Panc1 (cell line): ENCODE data around the gene INSYN2A. TPM values are rescaled to one million over a fixed set of nuclear protein-coding genes. Genes with fewer than 3 reads are reported as not detected.

Experiments
- ATAC-seq: fragments of 200-7000 bp; cut with Tn5 transposase; 2 replicates; pipeline ENCODE4 v1.9.1; 2020; ENCODE audit warnings: mild to moderate bottlenecking, moderate library complexity
- Bru-seq: library from RNA; stranded (reverse); fragments of 400-500 nt; gene quantifications from one replicate; lab custom pipeline; 2021; lab: Mats Ljungman, UMichigan
- BruChase-seq, 2 experiments: library from RNA; stranded (reverse); fragments of 400-500 nt; gene quantifications; one replicate each; lab custom pipeline; 2021; lab: Mats Ljungman, UMichigan
- BruUV-seq: library from RNA; stranded (reverse); fragments of 400-500 nt; replicated peaks from 2 replicates; lab custom pipeline; 2021; lab: Mats Ljungman, UMichigan
- CTCF ChIA-PET: fragments of 300-600 bp; sonication (Branson Sonifier 250); formaldehyde crosslinking; loops from one replicate; lab custom pipeline; 2022; ENCODE audit warnings: antibody characterized with exemption; lab: Charles Lee
- POLR2A ChIA-PET: fragments of 300-600 bp; sonication (Branson Sonifier 250); formaldehyde crosslinking; loops from one replicate; lab custom pipeline; 2022; ENCODE audit warnings: antibody characterized with exemption; lab: Charles Lee
- DNase-seq: peaks from one replicate; pipeline ENCODE4 v3.0.0-alpha.2; 2010; ENCODE audit warnings: low read depth, low spot score
- H3K27ac ChIP-seq: 2 replicates; pipeline ENCODE4 v1.5.1; 2011; ENCODE audit warnings: mild to moderate bottlenecking, low read length, inconsistent platforms
- H3K27me3 ChIP-seq: fragments of 200-500 bp; sonication (Bioruptor generic); 2 replicates; pipeline ENCODE4 v1.6.0; 2014; ENCODE audit warnings: low read length, inconsistent platforms; ENCODE audit not compliant: control insufficient read depth, insufficient read depth
- H3K36me3 ChIP-seq: fragments of 200-500 bp; sonication (Bioruptor generic); 2 replicates; pipeline ENCODE4 v1.5.1; 2014; ENCODE audit warnings: inconsistent platforms, mild to moderate bottlenecking, low read length, moderate library complexity; ENCODE audit not compliant: control insufficient read depth, insufficient read depth
- H3K4me1 ChIP-seq: 2 replicates; pipeline ENCODE4 v1.5.1; 2011; ENCODE audit warnings: inconsistent platforms, mild to moderate bottlenecking, low read length, moderate library complexity; ENCODE audit not compliant: control insufficient read depth, insufficient read depth
- H3K4me3 ChIP-seq, 2 experiments: 2 replicates each; pipeline ENCODE4 v1.5.1; 2011 to 2012; ENCODE audit warnings: low read depth in 2 of 2, low read length in 2 of 2, mild to moderate bottlenecking in 2 of 2, inconsistent platforms in 1 of 2, moderate library complexity in 1 of 2
- H3K9me3 ChIP-seq: fragments of 200-500 bp; sonication (Bioruptor generic); 2 replicates; pipeline ENCODE4 v1.5.1; 2014; ENCODE audit warnings: low read depth, mild to moderate bottlenecking, inconsistent platforms, low read length, moderate library complexity; ENCODE audit not compliant: control insufficient read depth, insufficient read depth
- POLR2AphosphoS5 ChIP-seq: IDR thresholded peaks from 2 replicates; pipeline ENCODE4 v1.6.1; 2012; ENCODE audit warnings: mild to moderate bottlenecking, low read depth, low read length, moderate library complexity
- SIN3A ChIP-seq: IDR thresholded peaks from 2 replicates; pipeline ENCODE4 v1.6.1; 2012; ENCODE audit warnings: low read depth, mild to moderate bottlenecking, low read length, moderate library complexity, borderline replicate concordance; ENCODE audit not compliant: insufficient read depth
- TCF7L2 ChIP-seq: IDR thresholded peaks from 2 replicates; pipeline ENCODE4 v1.6.1; 2011; ENCODE audit warnings: mild to moderate bottlenecking, low read depth, low read length, inconsistent platforms
- in situ Hi-C: cut with HindIII; loops from 2 replicates; pipeline ENCODE4 v1.10.0; 2016; ENCODE audit warnings: low sequenced_read_pairs, low pct_unique_long_range_greater_than_20kb
- intact Hi-C: fragments of 100-400 bp; cut with micrococcal nuclease; formaldehyde crosslinking; loops from one replicate; pipeline ENCODE4 v1.10.0; 2022; ENCODE audit not compliant: unreplicated experiment
- long read RNA-seq: library from polyadenylated mRNA; unstranded; transcript quantifications from one replicate; pipeline ENCODE4 v2.0.0, GENCODE V29; 2021; ENCODE audit not compliant: unreplicated experiment
- polyA plus RNA-seq: library from polyadenylated mRNA; unstranded; fragments of >200 nt; gene quantifications from one replicate; pipeline ENCODE4 v1.2.1, GENCODE V29; 2012; ENCODE audit warnings: missing spikeins; ENCODE audit not compliant: insufficient read length
- total RNA-seq: library from RNA; stranded (reverse); gene quantifications from one replicate; pipeline ENCODE4 v1.2.1, GENCODE V29; 2021; ENCODE audit not compliant: unreplicated experiment
- TF ChIP-seq, protein P1 (sequence below): fragments of 450-650 bp; IDR thresholded peaks from 2 replicates; pipeline ENCODE4 v1.5.1; 2017; ENCODE audit warnings: mild to moderate bottlenecking
- TF ChIP-seq, protein P2 (sequence below), 2 experiments: IDR thresholded peaks; 2 replicates each; pipeline ENCODE4 v1.6.1; 2011 to 2012; ENCODE audit warnings: low read depth in 2 of 2, control low read depth in 1 of 2, low read length in 1 of 2, mild to moderate bottlenecking in 1 of 2, moderate library complexity in 1 of 2; ENCODE audit not compliant: insufficient read depth in 1 of 2

Gene INSYN2A, protein sequence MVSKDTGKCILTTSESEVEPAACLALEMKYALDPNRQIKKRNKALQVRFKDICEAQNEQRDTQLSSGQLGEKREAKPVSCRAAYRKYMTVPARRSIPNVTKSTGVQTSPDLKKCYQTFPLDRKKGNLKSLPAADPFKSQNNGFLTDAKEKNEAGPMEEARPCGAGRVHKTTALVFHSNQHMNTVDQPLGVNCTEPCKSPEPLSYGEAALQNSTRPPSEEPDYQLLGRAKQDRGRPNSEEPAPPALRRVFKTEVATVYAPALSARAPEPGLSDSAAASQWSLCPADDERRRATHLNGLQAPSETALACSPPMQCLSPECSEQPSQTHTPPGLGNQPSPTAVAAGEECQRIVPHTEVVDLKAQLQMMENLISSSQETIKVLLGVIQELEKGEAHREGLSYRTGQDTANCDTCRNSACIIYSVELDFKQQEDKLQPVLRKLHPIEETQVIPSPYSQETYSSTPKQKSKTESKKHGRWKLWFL
- total RNA-seq (not detected), Bru-seq, nascent RNA (percentile 13 among the genes with signal in this experiment), BruChase-seq, experiment 1, labeled RNA remaining after a 2-hour chase (percentile 12 among the genes with signal in this experiment), BruChase-seq, experiment 2, labeled RNA remaining after a 6-hour chase (percentile 11 among the genes with signal in this experiment)
- polyA plus RNA-seq: not detected
- long read RNA-seq, partial matches to known transcripts: 0 of 3 reads
- long read RNA-seq, other reads (novel, unspliced or antisense): 3 of 3 reads

DNA sequence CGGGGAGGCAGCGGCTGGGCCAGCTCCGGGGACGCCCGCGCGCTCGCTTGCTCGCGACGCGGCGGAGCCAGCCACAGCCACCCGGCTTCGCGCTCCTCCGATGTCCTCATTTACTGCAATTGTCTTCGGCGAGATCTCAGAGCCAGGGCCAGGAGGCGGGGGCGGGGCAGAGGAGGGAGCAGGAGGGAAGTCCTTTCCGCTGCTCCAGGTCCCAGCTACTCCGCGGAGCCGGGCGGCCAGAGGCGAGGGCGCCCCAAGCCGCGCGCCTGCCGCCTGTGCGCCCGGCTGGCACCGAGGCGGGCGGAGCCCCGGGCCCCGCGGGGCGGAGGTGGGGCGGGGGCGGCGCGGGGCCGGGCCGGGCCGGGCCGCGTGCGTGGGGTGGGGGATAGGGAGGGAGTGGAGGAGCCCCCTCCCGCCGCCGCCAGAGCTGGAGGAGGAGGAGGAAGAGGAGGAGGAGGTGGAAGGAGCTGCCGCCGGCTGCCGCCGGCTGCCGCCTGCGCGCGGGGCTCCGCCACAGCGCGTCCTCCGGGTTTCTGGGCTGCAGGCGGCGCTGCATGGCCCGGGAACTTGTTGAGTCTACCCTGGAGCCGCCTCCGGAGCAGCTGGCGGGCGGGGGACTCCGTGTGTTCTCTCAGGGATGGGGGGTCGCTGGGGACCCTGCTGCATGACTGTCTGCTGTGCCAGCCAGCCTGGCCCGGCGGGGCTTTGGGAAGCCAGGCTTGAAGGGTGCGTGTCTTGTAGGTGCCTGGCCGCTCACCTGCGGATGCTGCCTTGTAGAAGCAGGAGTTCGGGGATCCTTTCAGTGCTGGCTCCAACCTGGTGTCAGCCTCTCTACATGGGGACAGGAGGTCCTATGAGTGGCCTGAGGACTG, at the start of gene INSYN2A:
TSS of gene INSYN2A (minus strand) at position 310 of the 872 bp plus-strand sequence. CDS start 20,196 bp downstream, outside the sequence.
- TF ChIP-seq TCF7L2 (no peak), SIN3A (no peak), POLR2AphosphoS5 (no peak)
- TF ChIP-seq, protein P1, sequence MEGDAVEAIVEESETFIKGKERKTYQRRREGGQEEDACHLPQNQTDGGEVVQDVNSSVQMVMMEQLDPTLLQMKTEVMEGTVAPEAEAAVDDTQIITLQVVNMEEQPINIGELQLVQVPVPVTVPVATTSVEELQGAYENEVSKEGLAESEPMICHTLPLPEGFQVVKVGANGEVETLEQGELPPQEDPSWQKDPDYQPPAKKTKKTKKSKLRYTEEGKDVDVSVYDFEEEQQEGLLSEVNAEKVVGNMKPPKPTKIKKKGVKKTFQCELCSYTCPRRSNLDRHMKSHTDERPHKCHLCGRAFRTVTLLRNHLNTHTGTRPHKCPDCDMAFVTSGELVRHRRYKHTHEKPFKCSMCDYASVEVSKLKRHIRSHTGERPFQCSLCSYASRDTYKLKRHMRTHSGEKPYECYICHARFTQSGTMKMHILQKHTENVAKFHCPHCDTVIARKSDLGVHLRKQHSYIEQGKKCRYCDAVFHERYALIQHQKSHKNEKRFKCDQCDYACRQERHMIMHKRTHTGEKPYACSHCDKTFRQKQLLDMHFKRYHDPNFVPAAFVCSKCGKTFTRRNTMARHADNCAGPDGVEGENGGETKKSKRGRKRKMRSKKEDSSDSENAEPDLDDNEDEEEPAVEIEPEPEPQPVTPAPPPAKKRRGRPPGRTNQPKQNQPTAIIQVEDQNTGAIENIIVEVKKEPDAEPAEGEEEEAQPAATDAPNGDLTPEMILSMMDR: no peak
- TF ChIP-seq, protein P2, sequence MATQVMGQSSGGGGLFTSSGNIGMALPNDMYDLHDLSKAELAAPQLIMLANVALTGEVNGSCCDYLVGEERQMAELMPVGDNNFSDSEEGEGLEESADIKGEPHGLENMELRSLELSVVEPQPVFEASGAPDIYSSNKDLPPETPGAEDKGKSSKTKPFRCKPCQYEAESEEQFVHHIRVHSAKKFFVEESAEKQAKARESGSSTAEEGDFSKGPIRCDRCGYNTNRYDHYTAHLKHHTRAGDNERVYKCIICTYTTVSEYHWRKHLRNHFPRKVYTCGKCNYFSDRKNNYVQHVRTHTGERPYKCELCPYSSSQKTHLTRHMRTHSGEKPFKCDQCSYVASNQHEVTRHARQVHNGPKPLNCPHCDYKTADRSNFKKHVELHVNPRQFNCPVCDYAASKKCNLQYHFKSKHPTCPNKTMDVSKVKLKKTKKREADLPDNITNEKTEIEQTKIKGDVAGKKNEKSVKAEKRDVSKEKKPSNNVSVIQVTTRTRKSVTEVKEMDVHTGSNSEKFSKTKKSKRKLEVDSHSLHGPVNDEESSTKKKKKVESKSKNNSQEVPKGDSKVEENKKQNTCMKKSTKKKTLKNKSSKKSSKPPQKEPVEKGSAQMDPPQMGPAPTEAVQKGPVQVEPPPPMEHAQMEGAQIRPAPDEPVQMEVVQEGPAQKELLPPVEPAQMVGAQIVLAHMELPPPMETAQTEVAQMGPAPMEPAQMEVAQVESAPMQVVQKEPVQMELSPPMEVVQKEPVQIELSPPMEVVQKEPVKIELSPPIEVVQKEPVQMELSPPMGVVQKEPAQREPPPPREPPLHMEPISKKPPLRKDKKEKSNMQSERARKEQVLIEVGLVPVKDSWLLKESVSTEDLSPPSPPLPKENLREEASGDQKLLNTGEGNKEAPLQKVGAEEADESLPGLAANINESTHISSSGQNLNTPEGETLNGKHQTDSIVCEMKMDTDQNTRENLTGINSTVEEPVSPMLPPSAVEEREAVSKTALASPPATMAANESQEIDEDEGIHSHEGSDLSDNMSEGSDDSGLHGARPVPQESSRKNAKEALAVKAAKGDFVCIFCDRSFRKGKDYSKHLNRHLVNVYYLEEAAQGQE (IDR thresholded peaks at IDR 0.05; ENCODE audit: insufficient read depth in 1 of 2, low read depth in 2 of 2, low read length in 1 of 2): no peak
- H3K4me1 ChIP-seq: peaks cover 10% of the 10 kb centered on the region; the same call in 1 of the 2 replicates
- no peaks in the 10 kb centered on the region for H3K36me3 ChIP-seq
- H3K4me3 ChIP-seq: peak within 1 kb of the TSS; percentile 43 to 46
- ChIA-PET CTCF (no interaction called here), POLR2A (interaction anchor here (0.5 kb wide), 1 partner anchor 706 kb away, joined by 3 read pairs; no protein-coding TSS in a partner anchor)
- intact Hi-C loops: no loop called here
- in situ Hi-C loops: no loop called here
- H3K27ac ChIP-seq: no peak within 1 kb of the TSS
- DNase-seq (no peak), ATAC-seq (peak; percentile 50)
- no peaks in the 10 kb centered on the region for H3K9me3 ChIP-seq
- no TSS peak for BruUV-seq
- H3K27me3 ChIP-seq: peaks cover 13% of the 10 kb centered on the region

DNA sequence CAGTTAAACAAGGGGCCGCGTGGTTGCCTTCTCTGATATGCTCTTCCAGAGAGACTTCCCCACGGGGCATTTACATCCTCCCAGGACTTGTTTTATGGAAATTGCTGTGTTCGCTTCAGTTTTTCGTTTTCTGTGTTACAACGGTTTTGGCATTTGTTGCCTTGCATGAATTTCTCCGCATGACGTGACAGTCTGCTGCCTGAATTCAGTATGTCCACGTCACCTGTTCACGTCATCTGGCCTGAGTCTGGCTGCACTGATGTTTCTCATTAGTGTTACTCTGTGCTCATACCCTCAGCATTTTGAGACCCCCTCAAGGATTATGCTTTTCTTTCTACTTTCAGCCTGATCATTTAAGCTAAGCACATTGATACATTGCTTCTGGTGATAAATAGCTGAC, 49.1 kb upstream of the INSYN2A start:
- no peaks in the 10 kb centered on the region; the same call in 1 of the 2 replicates for H3K36me3 ChIP-seq
- H3K9me3 ChIP-seq: no peaks in the 10 kb centered on the region
- ChIA-PET POLR2A (no interaction called here), CTCF (no interaction called here)
- no peak overlapping the region for H3K27ac ChIP-seq
- no peak for TF ChIP-seq POLR2AphosphoS5
- no peak for TF ChIP-seq SIN3A
- TF ChIP-seq, protein P2 (IDR thresholded peaks at IDR 0.05; ENCODE audit: insufficient read depth in 1 of 2, low read depth in 2 of 2, low read length in 1 of 2): no peak
- TF ChIP-seq, protein P1: no peak
- no peak for TF ChIP-seq TCF7L2
- H3K27me3 ChIP-seq: no peaks in the 10 kb centered on the region
- H3K4me3 ChIP-seq: no peak overlapping the region
- H3K4me1 ChIP-seq: no peaks in the 10 kb centered on the region
- BruUV-seq: no TSS peak
- intact Hi-C loops (no loop called here), in situ Hi-C loops (no loop called here)
- DNase-seq: no peak
- no peak for ATAC-seq
